Memory B cell (primary cell): ENCODE data around the gene CHMP6.
"Not testable (repeated sequence)": the region's sequence is repeated elsewhere in the genome, so short reads cannot be mapped to it uniquely, and the experiment has no call there.

ENCODE experiments used
- ATAC-seq: fragments of 150-1000 bp; cut with Tn5 transposase; 2 replicates; pipeline ENCODE4 v1.10.0; 2021; ENCODE audit warnings: low read depth, mild to moderate bottlenecking, moderate library complexity
- DNase-seq, 2 donors: peaks; one replicate each; pipeline ENCODE4 v3.0.0; 2022; ENCODE audit warnings: low spot score in 2 of 2
- H3K27ac Mint-ChIP-seq: one replicate; pipeline ENCODE4 v1.8.0; 2022; ENCODE audit warnings: mild to moderate bottlenecking, moderate library complexity, mixed read lengths
- H3K27me3 Mint-ChIP-seq: one replicate; pipeline ENCODE4 v1.8.0; 2022; ENCODE audit warnings: mixed read lengths
- H3K36me3 Mint-ChIP-seq: one replicate; pipeline ENCODE4 v1.8.0; 2022; ENCODE audit warnings: mild to moderate bottlenecking, mixed read lengths
- H3K4me1 Mint-ChIP-seq: one replicate; pipeline ENCODE4 v1.8.0; 2022; ENCODE audit warnings: mixed read lengths
- H3K4me3 Mint-ChIP-seq: one replicate; pipeline ENCODE4 v1.8.0; 2022; ENCODE audit warnings: mild to moderate bottlenecking, moderate library complexity, mixed read lengths
- H3K9me3 Mint-ChIP-seq: one replicate; pipeline ENCODE4 v1.8.0; 2022; ENCODE audit warnings: mixed read lengths

Gene CHMP6

DNA sequence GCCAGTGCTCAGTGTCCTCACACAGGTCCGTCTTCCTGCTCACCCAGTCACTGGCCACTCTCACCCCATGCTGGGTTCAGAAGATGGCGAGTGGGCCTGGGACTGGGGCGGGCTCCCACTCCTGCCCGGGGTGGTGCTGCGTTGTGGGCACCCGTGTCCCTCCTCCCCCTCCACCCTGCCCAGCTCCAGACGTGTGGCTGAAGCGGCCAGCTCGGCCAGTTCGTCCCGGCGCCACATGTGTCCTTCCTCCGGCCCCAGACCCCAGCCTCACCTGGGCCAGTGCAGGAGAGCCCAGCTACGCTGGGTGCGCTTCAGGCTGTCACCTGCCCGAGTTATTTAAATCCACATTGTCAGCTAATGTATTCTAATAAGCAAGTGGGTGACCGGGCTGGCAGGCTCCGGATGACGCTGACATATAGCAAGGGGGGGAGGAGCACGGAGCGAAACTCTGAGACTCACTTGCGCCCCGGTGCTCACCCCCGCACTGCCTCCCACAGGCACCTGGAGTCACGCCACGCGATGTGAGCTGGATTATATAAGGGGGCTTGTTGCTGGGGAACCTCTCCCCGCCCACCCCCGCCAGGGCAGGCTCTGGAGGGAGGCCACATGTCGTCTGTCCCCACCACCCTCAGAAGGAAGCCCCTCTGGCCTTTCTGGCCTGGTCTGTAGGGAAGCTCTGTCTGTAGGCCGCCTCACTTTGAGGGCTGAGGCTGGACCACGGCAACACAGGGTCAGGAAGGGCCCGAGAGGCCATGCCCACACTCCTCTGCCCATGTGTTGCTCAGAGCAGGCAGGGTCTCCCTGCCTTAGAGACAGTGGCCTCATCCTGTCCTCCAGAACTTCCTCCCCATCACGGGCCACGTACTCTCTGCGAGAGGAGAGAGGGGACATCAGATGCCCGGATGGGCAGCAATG lies 36.2 kb downstream of the CHMP6 start:
- Mint-ChIP-seq H3K36me3 (peaks cover 2% of the 10 kb centered on the region), H3K27me3 (peaks cover 7% of the 10 kb centered on the region), H3K9me3 (peaks cover 2% of the 10 kb centered on the region), H3K4me3 (no peak overlapping the region), H3K4me1 (peaks cover 2% of the 10 kb centered on the region), H3K27ac (no peak overlapping the region)
- no peak for DNase-seq
- no peak for ATAC-seq

- peaks cover 2% of the 10 kb centered on the region for H3K36me3 Mint-ChIP-seq
- peaks cover 2% of the 10 kb centered on the region for H3K9me3 Mint-ChIP-seq
- H3K4me1 Mint-ChIP-seq = peaks cover 2% of the 10 kb centered on the region
- peaks cover 10% of the 10 kb centered on the region for H3K27me3 Mint-ChIP-seq
- no peak for DNase-seq
- no peak for ATAC-seq
- H3K27ac Mint-ChIP-seq = no peak overlapping the region
- H3K4me3 Mint-ChIP-seq = no peak overlapping the region
Observed at GRCh38 chr17:81028506-81028858, 36.8 kb downstream of the CHMP6 start.

- H3K36me3 Mint-ChIP-seq = peaks cover 2% of the 10 kb centered on the region
- no peak for DNase-seq
- no peak overlapping the region for H3K4me3 Mint-ChIP-seq
- no peak for ATAC-seq
- H3K9me3 Mint-ChIP-seq = peaks cover 2% of the 10 kb centered on the region
- peaks cover 9% of the 10 kb centered on the region for H3K27me3 Mint-ChIP-seq
- peaks cover 6% of the 10 kb centered on the region for H3K4me1 Mint-ChIP-seq
- no peak overlapping the region for H3K27ac Mint-ChIP-seq
Observed at GRCh38 chr17:81029859-81030258, 38.2 kb downstream of the CHMP6 start.

- not testable (repeated sequence) for DNase-seq, H3K27ac Mint-ChIP-seq, H3K4me3 Mint-ChIP-seq, H3K36me3 Mint-ChIP-seq, H3K9me3 Mint-ChIP-seq, H3K4me1 Mint-ChIP-seq, H3K27me3 Mint-ChIP-seq, ATAC-seq
Observed at GRCh38 chr17:81030312-81030711, 38.7 kb downstream of the CHMP6 start.

DNA sequence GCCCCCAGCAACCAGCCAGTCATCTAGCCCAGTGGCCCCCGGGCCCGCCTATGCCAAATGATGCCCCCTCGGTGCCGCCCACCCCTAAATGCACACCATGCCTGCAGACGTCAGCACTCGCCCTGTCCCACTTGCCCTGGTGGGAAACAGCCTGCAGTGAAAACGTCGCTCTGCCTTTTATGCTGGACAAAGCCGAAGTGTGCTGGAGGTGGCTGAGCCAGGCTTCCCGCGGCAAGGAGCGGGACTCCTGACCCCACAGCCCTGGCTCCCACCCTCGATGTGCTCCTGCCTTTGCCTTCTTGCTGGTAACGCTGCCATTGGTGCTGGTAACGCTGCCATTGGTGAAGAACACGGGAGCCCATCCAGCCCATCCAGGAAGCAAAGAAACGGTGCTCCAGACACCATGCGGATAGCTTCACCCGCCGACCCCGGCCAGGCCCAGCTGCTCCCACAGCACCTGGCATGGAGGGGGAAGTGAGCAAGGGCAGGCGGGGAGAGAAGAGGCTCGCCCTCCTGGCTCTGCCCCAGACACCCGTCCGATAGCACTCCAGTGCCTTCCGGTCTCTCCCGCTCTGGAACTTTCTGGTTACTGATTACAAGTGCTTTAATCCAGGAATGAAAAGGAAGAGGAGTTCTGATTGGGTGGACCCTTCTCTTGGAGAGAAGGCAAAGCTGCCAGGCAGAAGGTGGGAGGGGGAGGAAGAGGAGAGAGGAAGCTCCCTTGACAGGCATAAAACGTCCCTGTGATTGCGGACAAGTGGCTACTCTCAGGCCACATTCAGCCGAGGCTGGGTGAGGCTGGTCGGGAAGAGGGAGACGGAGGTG lies 39.3 kb downstream of the CHMP6 start:
- Mint-ChIP-seq H3K36me3 (peaks cover 2% of the 10 kb centered on the region), H3K9me3 (peaks cover 2% of the 10 kb centered on the region), H3K4me1 (peaks cover 9% of the 10 kb centered on the region), H3K4me3 (no peak overlapping the region), H3K27ac (no peak overlapping the region), H3K27me3 (peaks cover 9% of the 10 kb centered on the region)
- DNase-seq (no peak), ATAC-seq (no peak)

DNA sequence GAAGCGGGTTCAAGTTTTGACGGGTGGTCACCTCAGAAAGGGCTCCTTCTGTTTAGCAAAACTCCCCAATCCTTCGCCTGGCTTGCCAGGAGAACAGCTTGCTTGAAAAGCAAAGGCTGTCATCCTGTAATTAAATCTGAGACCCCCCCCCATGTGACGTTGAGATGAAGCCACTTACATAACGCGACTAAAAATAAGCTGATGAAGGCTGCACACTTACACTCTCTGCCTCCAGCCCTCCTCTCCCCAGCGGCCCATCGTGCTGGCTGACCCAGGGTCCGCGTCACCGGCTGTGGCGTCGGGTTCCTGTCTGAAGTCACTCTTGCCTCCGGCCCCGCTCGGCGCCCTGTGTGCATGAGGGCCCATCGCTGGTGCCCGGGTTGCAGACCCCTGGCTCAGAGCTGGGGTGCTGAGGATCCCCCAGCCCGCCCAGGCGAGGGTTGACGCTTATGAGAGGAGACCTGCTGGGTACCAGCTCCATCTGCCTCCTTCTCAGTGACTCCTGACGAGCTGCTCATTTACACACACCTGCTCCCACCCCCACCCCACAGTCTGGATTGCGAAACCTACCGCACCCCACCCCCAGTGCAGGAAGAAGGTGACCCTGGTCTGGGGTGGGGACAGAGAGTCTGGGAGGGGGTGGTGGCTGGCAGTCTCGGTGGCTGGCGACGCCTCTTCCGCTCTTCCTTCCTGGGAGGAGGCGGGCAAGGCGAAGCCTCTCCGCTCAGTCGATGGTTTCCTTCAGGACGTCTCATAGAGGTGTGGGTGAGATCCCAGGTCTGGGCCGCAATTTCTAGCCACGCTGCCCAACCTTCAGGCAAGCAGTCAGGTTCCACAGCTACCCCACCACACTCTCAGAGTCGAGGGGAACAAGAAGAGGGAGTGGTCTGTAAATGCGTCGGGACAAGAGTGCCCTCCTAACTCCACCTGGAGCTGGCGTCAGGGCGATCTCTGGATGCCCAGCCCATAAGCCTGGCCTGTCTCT lies 40.2 kb downstream of the CHMP6 start:
- ATAC-seq (no peak), DNase-seq (no peak)
- Mint-ChIP-seq H3K27me3 (peaks cover 9% of the 10 kb centered on the region), H3K4me3 (no peak overlapping the region), H3K36me3 (peaks cover 1% of the 10 kb centered on the region), H3K27ac (no peak overlapping the region), H3K4me1 (peaks cover 9% of the 10 kb centered on the region), H3K9me3 (peaks cover 1% of the 10 kb centered on the region)

GRCh38 chr17:81032641-81033480 lies 41.2 kb downstream of the CHMP6 start:
- Mint-ChIP-seq H3K27me3 (peaks cover 10% of the 10 kb centered on the region), H3K4me1 (peaks cover 9% of the 10 kb centered on the region)

GRCh38 chr17:81033535-81034167 lies 42.0 kb downstream of the CHMP6 start:
- Mint-ChIP-seq H3K4me3 (peak overlapping the region; percentile 75), H3K27me3 (peaks cover 13% of the 10 kb centered on the region), H3K4me1 (peaks cover 9% of the 10 kb centered on the region), H3K27ac (no peak overlapping the region), H3K36me3 (no peaks in the 10 kb centered on the region), H3K9me3 (no peaks in the 10 kb centered on the region)
- DNase-seq (no peak), ATAC-seq (no peak)

More at GRCh38 chr17:81032641-81033480, 41.2 kb downstream of the CHMP6 start:
- DNase-seq (no peak), ATAC-seq (no peak)
- H3K27ac Mint-ChIP-seq = no peak overlapping the region
- no peaks in the 10 kb centered on the region for H3K36me3 Mint-ChIP-seq
- peak overlapping the region; percentile 62 for H3K4me3 Mint-ChIP-seq
- H3K9me3 Mint-ChIP-seq = no peaks in the 10 kb centered on the region

DNA sequence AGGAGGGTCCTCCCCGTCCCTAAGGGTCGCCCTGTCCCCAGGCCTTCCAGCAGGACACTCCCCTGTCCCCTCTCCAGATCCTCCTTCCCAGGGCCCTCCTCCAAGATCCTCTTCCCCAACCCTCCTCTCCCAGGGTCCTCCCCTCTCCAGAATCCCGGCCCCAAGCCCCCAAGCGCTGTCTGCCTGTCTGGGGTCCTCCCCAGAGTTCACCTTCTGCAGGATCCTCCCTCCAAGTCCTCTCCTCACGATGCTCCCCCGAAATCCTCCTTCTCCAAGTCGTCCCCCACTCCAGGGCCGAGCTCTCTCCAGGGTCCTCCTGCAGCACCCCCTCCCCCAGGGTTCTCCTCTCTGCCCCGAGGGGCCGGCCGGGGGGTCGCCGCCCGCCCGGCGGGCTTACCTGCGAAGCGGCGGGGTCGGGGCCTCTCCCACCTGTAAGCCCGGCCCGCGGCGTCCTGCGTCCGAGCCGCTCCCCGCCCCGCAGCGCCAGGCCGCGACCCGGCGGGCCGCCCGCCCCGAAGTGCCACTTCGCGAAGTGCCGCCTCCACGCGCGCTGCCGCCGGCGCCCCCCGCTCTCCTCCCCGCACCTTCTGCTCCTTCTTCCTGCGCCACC lies 42.6 kb downstream of the CHMP6 start:
- DNase-seq = peak in 1 of 2 donors; percentile 46
- H3K4me3 Mint-ChIP-seq = peak overlapping the region; percentile 95
- H3K9me3 Mint-ChIP-seq = no peaks in the 10 kb centered on the region
- no peak overlapping the region for H3K27ac Mint-ChIP-seq
- peak; percentile 13 for ATAC-seq
- peaks cover 9% of the 10 kb centered on the region for H3K4me1 Mint-ChIP-seq
- no peaks in the 10 kb centered on the region for H3K36me3 Mint-ChIP-seq
- H3K27me3 Mint-ChIP-seq = peaks cover 14% of the 10 kb centered on the region

DNA sequence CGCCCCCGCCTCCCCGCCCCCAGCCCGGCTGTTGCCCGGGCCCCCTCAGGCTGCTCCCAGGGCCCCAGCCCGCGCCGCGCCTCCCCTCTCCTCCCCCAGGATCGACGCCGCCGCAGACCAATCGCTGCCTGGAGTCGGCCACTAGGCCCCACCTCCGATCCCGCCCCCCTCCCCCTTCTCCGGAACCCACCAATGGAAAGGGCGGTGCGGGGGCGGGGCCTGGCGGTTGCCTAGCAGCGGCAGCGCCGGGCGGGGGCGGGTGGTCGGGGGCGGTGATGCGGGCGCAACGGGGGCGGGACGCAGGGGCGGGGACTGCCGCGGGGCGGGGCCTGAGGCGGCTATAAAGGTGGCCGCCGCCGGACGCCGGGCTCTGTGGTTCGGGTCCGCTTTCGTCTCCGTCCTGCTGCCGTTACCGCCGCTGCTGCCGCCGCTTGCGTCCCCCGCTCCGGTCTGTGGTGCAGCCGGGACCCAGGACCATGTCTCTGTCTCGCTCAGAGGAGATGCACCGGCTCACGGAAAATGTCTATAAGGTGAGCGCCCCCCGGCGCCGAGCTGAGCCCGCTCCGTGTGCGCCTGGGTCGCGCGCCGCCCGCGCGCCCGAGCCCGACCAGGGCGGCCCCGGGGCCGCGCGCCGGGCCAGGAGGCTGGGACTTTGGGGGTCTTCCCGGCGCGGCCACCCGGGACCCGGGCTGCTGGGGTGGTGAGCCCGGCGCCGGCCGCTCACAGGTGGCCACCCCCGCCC lies 43.3 kb downstream of the CHMP6 start, which contains the start of gene BAIAP2:
TSS of gene BAIAP2 (plus strand) at position 373 of the 742 bp plus-strand sequence. CDS start at position 477, 104 bp downstream.
- Mint-ChIP-seq H3K27me3 (peaks cover 15% of the 10 kb centered on the region), H3K4me3 (peak within 1 kb of the TSS; percentile 95), H3K4me1 (peaks cover 9% of the 10 kb centered on the region), H3K27ac (no peak within 1 kb of the TSS), H3K9me3 (no peaks in the 10 kb centered on the region), H3K36me3 (no peaks in the 10 kb centered on the region)
- DNase-seq (peak; percentile 84 to 91), ATAC-seq (peak; percentile 85)

DNA sequence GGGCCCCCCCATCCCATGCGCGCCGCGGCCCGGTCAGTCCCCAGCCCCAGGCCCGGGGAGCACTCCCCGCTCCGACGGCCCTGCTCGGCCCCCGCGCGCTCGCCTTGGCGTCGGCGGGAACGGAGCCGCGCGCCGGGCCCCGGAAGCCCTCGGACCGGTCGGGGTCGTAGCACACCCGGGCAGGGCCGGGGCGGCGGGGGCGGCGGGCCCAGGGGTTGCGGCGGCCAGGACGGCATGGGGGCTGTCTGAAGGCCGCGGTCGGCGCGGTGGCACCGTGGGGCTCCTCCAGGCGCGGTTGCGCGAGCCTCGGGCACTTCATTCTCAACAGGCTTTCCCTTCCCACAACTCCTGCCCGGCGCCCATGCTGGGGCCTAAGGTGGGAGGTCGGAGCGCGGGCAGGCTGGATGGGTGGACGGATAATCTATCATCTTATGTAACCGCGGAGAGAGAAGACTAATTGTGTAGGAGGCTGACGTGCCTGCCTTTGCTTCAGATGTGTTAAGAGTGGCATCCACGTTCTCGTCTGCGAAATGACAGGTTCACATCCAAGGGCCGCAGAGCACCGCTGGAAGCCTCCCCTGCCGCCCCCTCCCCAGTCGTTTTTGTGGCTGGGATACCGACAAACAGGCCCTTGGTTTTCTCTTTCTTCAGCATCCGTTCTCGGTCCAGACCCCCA lies 44.0 kb downstream of the CHMP6 start:
- Mint-ChIP-seq H3K4me3 (peak overlapping the region; percentile 75), H3K27me3 (peaks cover 15% of the 10 kb centered on the region), H3K27ac (no peak overlapping the region)

More for the DNA sequence above, 44.0 kb downstream of the CHMP6 start:
- Mint-ChIP-seq H3K4me1 (peaks cover 9% of the 10 kb centered on the region), H3K36me3 (no peaks in the 10 kb centered on the region), H3K9me3 (no peaks in the 10 kb centered on the region)
- DNase-seq (no peak), ATAC-seq (no peak)
